ENCODE results near the gene PHF2.

PHF2 gene

GRCh38 chr9:93649610-93650261 is 73.4 kb downstream of the PHF2 start:
- DNase-seq (ENCODE audit: low read depth in 3 of 3, low spot score in 1 of 3) = no peak

DNA sequence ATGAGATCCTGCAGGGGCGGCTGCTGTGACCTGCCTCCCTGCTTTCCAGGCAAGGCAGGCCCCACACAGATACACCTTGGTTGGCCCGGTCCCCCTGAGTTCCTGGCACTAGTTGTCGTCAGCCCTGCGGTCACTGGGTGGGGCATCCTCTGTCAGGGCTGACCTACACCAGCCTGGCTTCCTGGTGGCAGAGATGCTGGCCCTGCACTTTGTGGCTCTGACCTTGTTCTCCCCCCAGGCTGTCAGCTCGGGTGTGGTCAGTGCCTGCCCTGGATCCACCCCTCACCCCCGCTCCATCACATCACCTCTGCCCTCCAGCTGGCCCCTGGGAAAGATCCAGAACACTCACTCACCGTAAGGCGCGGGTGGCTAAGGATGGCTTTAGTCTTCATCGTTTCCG is 74.1 kb downstream of the PHF2 start:
- no peak for DNase-seq (ENCODE audit: low read depth in 3 of 3, low spot score in 1 of 3)

DNA sequence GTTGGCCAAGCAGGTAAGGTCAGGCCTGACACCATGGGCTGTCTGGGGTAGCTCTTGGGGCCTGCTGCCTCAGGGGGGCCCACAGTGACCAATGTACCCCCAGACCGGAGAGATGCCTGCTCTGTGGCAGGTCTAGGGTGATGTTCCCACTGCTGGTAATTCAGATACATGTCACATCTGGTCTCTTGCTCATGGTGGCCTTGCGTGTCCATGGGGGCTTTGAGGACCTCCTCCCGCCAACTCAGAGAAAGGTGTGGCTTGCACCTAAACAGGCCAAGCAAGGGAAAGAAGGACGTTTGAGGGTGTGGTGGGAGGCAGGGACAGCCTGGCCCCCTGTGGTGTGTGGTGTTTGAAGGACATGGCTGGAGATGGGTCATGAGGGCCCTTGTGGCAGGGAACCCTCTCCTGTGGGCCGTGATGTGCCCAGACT is 75.2 kb downstream of the PHF2 start:
- no peak for DNase-seq (ENCODE audit: low read depth in 3 of 3, low spot score in 1 of 3)

DNA sequence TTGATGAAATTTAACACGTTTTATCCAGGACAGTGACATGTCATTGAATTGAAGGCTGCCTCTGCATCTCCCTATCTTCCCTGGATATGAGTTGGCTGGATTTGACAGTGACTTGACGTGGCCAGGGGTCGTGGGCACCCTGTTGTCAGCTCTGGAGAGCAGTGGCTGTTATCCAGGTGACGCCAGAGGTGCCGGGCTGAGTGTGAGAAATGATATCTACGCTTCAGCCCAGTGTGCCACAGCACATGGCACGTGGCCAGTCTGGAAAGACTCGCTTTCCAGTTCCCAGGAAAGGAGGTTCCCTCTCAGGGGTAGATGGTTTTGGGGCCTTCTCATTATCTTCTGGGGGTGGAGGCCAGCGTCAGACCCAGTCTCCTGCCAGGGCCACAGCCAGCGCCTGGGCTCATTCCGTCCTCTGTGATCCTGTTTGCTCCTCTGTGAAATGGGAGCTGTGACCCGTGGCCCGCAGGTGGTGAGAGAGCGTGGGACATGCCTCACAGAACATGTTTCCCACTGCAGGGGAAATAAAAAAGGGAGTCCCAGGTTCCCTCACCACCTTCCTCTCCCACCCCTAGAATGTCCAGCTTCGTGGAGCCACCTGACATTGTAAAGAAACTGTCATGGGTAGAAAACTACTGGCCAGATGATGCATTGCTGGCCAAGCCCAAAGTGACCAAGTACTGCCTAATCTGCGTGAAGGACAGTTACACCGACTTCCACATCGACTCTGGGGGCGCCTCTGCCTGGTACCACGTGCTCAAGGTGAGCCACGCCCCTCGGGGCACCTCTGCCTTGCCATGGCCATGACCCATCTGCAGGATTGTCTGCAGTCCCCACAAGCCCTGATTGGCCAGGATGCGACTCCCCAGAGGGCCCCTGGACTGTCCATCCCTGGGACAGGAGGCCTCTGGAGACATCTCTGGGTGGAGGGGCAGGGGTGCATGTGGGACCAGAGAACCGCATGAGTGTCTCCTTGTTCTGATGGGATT is 76.5 kb downstream of the PHF2 start:
- no peak for DNase-seq (ENCODE audit: low read depth in 3 of 3, low spot score in 1 of 3)

- DNase-seq (ENCODE audit: low read depth in 3 of 3, low spot score in 1 of 3) = no peak
Observed at GRCh38 chr9:93653760-93654159, 77.4 kb downstream of the PHF2 start.

DNA sequence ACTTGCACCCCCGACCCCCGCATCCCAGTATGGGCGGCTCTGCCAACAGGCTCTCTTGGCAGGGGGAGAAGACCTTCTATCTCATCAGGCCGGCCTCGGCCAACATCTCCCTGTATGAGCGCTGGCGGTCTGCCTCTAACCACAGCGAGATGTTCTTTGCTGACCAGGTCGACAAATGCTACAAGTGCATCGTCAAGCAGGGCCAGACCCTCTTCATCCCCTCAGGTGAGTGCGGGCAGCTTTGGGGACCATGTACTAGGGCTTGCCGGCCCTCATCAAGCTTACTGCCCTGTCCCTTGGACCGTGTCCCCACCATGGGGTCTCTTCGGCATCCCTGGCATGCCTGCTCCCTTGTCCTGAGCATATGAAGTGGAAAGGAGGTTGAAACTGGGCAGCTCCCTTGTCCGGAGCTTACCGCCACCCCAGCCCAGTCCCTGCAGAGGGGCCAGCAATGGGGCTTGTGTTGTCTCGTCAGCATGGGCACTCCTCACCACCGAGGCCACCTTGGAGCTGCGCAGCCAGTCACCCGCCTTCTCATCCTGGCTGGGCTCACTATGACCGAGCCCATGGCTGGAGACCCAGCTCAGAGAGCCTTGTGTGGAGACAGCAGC is 78.1 kb downstream of the PHF2 start:
- no peak for DNase-seq (ENCODE audit: low read depth in 3 of 3, low spot score in 1 of 3)

DNA sequence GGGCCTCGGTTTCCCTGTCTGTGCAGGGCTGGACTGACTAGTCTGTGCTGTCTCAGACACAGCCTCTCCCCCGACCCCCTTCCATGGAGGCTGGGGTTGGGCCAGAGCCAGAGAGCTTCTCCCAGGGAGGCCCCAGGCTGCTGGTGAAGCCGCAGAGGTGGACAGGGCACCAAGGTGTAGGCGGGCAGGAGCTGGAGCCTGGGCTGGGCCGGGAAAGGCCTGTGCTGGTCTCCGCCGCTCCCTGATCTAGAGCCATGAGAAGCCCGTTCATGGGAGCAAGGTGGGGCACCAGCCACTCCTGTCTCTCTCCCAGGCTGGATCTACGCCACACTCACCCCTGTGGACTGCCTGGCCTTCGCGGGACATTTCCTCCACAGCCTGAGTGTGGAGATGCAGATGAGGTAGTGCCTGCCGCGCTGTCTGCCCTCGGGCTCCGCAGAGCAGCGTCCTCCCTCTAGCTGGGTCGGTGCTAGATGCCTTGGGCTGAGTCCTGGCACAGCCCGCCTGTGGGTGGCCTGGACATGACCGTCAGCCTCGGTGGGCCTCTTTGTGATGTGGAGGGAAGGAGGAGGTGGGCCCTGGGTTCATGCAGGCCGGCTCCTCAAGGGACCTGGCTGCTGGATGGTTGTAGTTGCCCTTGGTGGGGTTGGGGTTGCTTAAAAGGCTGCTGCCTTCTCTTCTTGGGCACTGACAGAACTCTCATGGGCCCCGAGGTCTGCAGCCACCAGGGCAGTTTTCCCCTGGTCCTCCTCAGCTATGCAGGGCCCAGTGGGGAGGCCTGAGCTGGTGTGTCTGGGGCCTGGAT is 79.4 kb downstream of the PHF2 start:
- DNase-seq (ENCODE audit: low read depth in 3 of 3, low spot score in 1 of 3) = no peak

DNA sequence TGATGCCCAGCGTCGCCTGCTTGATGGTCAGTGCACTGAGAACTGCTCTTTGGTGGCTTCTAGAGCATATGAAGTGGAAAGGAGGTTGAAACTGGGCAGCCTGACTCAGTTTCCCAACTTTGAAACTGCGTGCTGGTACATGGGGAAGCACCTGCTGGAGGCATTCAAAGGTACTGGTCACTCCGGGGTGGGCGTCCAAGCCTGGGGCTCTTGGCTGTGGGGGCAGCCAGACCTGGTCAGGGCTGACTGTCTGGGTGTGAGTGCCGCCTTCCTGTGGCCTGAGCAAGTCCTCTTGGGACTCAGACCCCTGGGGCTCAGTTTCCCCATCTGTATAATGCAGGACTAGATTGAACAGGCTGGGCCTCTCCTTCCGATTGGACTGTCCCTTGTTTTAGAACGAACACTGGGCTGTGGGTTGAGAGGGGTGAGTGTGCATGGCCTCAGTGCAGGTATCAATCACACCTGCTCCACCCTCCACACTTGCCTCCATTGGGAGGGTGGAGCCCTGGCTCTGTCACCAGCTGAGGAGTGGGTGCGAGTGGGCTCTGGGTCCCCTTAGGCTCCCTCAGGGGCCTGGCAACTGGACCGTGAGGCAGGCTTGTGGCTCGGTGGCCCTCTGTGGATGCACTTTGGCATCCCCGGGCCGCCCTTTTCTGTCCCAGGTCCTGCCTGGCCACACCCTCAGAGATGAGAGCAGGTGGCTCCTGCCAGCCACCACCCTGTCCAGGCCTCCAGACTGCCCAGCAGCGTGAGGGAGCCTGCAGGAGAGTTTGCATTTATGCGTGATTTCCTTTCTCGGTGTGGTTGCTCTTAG is 80.2 kb downstream of the PHF2 start:
- DNase-seq (ENCODE audit: low read depth in 3 of 3, low spot score in 1 of 3) = no peak

DNA sequence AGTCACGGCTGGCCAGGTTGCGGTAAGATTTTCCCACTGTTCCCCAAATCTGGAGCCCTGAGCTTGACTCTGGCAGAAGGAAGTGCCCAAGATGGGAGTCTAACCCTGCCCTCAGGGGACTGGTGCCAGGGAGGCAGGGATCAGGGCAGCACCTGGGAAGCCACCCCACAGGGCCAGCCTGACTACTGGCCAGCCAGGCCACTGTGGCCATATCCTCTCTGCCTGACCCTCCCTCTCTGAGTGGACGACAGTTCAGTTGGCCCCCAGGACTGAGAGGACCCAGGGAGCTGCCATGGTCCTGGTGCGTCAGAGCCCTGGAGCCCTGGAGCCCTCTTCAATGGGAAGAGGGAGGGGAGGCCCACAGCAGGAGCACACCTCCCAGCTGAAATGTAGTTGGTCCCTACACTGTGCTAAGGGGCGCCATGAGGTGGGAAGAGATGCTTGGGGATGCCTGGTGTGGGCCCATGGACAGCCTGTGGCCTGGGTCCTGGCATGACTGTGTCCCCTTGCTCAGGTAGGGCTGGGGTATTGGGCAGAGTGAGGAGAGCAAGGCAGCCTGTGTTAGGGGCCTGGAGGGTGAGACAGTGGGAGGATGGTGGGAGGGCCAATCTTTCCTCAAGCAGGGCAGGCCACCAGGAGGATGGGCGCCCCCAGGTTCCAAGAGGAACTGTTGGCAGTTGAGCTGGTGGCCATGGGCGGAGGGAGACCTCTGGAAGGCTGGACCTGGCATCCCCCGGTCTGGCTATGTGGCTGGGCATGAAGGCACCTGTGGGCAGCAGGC is 81.1 kb downstream of the PHF2 start:
- DNase-seq (ENCODE audit: low read depth in 3 of 3, low spot score in 1 of 3) = no peak

- no peak for DNase-seq (ENCODE audit: low read depth in 3 of 3, low spot score in 1 of 3)
Observed at GRCh38 chr9:93658184-93658925, 82.0 kb downstream of the PHF2 start.

- no peak for DNase-seq (ENCODE audit: low read depth in 3 of 3, low spot score in 1 of 3)
Observed at GRCh38 chr9:93659044-93659836, 82.9 kb downstream of the PHF2 start.

GRCh38 chr9:93659837-93660177 is 83.4 kb downstream of the PHF2 start:
- no peak for DNase-seq (ENCODE audit: low read depth in 3 of 3, low spot score in 1 of 3)

- DNase-seq (ENCODE audit: low read depth in 3 of 3, low spot score in 1 of 3) = no peak
Observed at GRCh38 chr9:93660352-93661046, 84.1 kb downstream of the PHF2 start.

GRCh38 chr9:93661591-93661990 is 85.2 kb downstream of the PHF2 start:
- no peak for DNase-seq (ENCODE audit: low read depth in 3 of 3, low spot score in 1 of 3)

DNA sequence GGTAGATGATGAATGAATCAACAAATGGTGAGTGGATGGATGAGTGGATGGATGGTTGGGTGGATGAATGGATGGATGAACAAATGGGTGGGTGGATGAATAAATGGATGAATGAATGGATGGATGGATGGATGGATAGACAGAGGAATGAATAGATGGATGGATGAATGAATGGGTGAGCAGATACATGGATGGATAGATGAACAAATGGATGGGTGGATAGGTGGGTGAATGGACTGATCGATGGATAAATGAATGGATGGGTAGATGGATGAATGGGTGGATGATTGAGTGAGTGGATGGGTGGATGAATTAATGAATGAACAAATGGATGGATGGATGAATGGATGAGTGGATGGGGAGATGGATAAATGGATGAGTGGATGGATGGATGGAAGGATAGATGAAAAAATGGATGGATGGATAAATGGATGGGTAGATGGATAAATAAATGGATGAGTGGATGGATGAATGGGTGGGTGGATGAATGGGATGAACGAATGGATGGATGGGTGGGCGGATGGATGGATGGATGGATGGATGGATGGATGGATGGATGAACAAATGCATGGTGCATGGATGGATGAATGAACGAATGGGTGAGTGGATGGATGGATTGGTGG is 85.7 kb downstream of the PHF2 start:
- DNase-seq (ENCODE audit: low read depth in 3 of 3, low spot score in 1 of 3) = no peak

DNA sequence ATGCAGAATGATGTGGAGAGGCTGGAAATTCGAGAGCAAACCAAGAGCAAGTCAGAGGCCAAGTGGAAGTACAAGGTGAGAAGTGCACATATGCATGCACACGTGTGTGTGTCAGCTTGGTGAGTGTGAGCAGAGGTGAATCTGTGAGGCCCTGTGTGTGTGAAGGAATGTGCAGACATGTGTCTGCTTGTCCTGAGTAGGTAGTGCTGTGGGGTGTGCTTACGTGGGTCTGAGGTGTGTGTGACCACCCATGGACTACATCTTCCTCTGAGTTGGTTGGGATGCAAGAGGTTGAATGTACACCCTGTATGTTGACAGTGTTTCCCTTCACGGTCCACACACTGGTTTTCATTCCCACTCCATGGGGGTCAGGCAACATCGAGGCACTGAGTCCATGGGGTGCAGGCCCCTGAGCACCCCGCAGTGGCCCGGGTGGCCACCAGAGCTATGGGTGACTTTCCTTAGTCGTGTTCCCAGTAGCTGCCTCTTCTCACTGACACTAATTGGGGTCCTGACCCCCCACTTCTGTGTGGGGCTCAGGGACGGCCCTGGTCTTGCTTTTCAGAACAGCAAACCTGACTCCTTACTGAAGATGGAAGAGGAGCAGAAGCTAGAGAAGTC is 86.7 kb downstream of the PHF2 start:
- no peak for DNase-seq (ENCODE audit: low read depth in 3 of 3, low spot score in 1 of 3)
